GM19238 (cell line): ENCODE measurements around the gene TYRP1.
"Not testable (repeated sequence)": the region's sequence is repeated elsewhere in the genome, so short reads cannot be mapped to it uniquely, and the experiment has no call there.

ENCODE experiments used
- DNase-seq: peaks from one replicate; pipeline ENCODE4 v3.0.0; 2011; ENCODE audit warnings: low spot score; ENCODE audit not compliant: insufficient read length

The TYRP1 gene, protein sequence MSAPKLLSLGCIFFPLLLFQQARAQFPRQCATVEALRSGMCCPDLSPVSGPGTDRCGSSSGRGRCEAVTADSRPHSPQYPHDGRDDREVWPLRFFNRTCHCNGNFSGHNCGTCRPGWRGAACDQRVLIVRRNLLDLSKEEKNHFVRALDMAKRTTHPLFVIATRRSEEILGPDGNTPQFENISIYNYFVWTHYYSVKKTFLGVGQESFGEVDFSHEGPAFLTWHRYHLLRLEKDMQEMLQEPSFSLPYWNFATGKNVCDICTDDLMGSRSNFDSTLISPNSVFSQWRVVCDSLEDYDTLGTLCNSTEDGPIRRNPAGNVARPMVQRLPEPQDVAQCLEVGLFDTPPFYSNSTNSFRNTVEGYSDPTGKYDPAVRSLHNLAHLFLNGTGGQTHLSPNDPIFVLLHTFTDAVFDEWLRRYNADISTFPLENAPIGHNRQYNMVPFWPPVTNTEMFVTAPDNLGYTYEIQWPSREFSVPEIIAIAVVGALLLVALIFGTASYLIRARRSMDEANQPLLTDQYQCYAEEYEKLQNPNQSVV

DNA sequence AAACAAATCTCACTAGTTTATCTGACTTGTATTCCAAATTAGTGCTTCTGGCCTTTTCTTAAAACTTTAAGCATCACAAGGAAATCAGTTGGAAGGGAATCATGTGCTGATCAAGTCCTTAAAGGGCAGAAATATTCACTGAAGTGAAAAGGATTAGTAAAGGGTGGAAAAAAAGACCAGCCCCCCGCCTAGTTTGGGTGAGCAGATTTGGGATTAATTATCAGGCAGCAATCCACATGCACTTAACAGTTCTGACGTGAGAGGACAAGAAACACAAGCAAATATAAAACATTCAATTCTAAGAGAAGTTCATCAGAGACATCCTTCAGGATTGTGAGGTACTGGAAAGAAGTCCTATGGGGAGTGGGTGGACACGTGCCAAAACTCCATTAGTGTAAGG lies at the start of gene TYRP1:
TYRP1 (plus strand) TSS at position 245 of the 400 bp plus-strand sequence. CDS start 612 bp downstream, outside the sequence.
- DNase-seq: no peak

DNA sequence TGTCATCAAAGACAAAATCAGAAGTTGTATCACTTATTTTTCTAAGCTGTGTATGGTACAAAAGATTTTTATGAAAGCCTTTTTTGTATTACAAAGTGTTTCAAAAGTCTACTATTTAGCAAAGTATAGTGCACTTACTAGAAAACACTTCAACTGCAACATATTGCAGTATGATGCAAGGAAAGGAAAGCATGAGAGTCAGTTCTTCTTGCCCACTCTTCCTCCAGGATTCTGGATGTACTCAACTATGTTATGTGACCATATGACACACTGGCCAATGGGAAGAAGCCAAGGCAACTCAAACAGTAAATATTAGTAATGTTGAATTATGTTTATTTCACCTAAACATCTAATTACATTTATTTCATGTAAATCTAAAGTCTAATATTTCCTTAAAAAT lies 49.5 kb upstream of the TYRP1 start:
- DNase-seq: no peak

DNA sequence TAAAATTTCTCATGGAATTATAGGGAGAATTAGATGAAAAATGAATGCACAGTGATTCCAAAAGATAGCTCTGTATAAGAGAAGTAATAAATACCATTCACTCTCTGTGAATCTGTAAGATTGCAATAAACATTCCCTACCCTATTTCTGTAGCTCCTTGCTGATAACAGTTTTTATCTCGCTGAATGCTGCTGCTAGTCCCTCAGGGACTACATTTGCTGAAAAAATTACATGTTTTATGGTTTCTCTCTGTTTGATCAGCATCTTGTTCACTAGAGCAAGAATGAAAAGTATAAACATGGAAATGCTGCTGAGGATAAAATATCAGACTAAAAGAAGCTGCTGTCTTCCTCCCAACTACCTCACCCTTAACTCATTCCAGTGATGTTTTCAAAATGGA lies 44.3 kb upstream of the TYRP1 start:
- DNase-seq: no peak

DNA sequence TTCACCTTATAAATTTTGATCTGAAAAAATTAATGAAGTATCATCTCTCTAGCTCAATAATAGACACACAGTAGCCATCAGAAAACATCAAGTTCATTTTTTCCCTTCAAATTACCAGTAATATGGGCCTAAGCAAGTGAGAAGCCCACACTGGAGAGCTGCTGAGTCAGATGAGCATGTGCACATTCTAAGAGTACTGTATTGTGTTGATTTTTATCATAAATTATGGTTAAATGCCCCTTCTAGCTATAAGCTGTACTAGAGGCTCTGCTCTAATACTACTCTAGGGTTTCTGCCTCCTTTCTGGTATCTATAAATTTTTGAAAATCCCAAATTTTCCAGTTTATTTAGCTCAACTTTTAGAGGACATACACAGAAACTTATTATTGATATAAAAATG lies 42.1 kb upstream of the TYRP1 start:
- no peak for DNase-seq

DNA sequence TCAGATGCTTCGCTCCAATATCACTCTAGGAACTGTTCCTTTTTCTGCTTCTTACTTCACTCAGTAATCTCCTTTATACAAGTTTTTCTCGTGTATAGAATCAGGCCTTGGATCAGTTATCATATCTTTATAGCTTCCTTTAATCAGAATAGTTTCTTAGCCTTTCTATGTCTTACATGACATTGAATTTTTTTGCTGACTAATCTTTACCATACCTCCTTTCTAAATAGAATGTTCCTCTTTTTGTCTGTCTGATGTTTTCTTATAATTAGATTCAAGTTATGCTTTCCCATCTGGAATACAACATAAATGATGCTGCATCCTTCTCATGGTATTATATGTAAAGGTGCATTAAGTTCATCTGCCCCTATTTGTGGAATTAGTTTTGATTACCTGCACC lies 40.2 kb upstream of the TYRP1 start:
- DNase-seq: no peak

DNA sequence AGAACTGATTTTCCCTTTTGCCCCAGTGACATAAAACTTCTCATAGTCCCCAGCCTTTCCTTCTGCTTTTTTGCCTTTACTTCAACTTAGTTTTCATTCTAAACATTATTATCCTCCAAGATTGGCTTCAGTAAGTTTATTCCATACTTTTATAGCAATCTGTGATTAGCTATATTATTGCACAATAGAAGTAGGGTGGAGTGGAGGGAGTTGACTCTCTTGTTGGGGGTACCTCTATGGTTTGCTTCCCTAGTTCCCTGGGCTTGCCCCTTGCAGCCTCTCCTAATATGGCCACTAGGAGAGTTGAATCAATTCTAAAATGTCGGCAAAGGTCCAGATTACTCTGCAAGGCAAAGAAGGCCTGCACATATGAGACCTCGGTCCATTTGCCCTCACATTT lies 36.4 kb upstream of the TYRP1 start:
- DNase-seq: no peak

DNA sequence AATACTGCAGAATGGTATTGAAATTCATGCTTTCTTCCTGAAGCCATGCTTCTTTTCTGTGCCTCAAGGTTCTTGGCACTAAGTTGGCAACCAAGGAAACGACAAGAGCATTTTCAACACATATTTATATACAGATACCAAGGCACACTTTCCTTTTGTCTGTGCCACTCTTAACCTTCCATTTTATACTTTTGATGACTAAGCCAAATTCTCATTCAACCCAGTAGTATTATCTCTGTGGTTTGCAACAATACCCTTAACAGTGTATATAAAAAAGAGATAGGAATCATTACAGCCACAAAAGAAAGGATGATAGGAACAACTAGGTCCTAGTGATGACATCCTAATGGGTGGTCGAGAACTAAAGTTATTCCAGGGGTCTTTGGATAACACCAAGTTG lies 36.0 kb upstream of the TYRP1 start:
- DNase-seq: no peak

DNA sequence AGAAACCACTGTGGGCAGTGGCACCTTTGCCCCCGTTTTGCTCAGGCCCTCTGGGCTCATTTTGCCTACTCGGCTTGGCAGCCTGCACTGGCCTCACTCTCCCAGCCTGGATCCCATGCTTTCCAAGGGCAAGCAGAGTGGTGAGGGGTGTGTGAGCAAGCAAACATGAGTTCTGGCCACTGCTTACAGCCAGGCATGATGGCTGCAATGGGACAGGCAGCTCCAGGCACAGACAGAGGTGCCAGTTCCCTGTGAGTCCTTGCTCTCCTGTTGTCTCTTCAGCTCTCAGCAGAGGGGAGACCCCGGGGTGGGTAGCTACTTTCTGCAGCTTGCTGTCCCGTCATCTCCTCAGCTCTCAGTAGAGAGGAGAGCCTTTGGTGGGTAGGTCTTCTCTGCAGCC lies 35.2 kb upstream of the TYRP1 start:
- no peak for DNase-seq

DNA sequence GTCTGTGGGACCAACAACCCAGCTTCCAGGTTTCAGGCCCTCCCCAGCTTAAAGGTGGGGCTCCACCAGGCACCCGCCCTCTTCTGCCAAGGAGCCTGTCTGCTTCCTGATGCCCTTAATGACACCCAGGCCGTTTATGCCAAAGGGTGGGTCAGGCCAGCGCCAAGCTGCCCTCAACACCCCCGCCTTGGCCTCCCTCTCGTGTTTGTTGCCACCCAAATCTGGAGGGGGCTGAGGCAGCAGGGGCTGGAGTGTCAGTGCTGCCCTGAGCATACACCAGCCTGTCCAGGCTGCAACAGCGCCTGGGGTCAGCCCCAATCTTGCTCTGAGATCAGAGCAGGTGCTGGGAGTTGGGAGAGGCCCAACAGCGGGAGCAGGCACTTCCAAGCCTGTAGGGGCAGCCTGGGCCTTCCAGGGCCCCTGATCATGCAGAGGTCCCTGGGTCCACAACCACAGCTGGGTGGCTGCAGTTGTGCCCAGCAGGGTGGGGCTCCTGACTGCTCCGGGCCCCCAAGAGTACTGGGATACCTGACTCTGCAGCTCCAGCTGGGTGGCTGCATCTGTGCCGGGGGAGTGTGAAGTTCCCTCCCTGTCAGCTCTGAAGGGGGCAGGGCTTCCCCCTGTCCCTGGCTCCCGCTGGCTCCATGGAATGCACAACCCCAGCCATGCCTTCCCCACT lies 34.5 kb upstream of the TYRP1 start:
- no peak for DNase-seq

DNA sequence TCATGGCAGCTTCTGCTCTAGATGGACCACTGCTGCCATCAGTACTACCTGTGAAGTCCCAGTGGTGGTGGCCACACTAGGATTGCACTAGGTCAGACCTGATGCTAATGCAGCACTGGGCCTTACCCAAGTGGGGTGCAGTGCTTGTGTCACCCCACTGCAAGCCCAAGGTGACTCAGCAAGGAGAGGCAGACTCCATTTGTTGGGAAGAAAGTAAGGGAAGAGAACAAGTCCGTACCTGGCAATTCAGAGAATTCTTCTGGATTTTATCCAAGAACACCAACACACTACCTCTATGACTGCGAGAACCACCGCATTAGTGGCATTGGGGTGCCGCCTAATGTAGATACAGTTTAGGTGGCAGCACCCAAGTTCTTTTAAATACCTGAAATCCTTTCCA lies 34.0 kb upstream of the TYRP1 start:
- no peak for DNase-seq

DNA sequence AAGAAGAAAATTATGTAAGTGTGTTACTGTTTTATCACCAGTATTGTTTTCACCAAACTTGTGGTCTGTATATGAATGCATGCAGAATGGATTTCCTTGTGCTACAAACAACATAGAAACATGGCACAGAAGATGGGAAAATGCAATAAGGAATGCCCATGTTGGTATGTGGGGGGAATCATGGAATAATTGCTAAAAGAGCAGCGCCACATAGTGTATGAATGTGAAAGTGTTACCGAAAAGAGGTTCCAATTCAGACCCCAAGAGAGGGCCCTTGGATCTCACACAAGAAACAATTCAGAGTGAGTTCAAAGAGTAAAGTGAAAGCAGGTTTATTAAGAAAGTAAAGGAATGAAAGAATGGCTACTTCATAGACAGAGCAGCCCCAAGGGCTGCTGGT lies 26.4 kb upstream of the TYRP1 start:
- no peak for DNase-seq

DNA sequence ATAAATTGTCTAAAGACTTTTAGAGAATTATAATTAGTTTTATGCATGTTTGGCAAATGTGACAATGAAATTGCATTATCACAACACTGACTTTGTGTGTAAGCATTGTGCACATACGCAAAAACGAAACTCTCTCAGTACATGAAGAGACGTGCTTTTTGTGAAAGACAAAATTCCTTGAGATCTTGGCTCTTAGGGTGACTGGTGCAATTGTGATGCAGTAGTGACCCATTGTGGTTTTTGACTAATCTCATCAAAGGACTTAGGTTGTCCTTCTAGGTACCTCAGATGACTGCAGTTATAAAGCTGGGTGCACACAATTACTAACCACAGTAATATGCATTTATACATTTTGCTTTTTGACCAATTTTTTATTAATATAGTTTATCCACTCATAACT lies 25.3 kb upstream of the TYRP1 start:
- DNase-seq: no peak

DNA sequence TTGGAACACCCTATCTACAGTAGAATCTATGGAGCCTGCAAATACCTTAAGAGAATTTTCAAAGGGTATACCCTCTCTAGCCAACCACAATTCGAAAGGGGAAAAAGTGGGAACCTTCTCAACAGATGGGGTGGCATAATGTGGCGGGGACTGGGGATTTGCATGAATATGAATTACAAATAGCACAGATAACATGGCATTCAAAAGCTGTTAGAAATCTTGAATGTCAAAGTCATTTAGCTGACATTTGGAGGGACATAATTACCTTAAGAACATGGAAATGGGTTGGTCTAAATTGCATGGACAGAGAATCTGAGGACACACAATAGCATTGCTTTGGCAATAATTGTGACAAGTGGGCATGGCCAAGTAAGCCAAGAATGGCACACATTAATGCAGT lies 23.2 kb upstream of the TYRP1 start:
- DNase-seq: no peak

DNA sequence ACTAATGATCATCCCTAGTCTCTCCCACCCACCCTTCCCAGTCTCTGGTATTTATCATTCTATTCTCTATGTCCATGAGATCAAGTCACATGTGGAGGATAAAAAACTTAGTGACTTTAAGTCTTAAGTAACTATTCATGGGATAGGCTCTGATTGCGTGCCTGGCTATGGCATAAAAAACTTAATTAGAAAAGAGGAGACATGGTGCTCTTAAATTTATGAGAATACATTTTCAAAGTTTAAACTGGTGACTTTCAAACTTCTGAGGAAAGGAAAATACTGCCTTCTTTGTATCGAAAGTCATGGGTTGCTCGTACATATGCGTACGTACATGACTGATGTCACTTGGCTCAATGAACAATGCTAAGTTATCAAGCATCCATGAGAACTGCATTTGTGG lies 18.2 kb upstream of the TYRP1 start:
- no peak for DNase-seq

DNA sequence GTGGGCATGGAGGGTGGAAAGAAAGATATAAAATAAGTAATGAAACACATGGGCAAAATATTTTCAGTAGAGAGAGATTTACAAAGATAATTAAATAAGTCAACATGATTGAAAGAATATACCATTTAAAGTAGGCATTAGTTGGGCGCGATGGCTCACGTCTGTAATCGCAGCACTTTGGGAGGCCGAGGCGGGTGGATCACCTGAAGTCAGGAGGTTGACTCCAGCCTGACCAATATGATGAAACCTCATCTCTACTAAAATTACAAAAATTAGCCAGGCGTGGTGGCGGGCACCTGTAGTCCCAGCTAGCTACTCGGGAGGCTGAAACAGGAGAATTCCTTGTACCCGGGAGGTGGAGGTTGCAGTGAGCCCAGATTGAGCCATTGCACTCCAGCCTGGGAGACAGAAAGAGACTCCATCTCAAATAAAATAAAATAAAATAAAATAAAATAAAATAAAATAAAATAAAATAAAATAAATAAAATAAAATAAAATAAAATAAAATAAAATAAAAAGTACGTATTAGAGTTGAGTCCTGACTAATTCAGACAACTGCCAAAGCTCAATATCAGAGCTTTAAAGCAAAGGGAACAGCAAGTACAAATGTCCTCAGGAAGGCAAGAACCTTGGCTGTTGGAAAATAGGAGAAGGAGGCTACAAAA lies 15.6 kb upstream of the TYRP1 start:
- DNase-seq: not testable (repeated sequence)

DNA sequence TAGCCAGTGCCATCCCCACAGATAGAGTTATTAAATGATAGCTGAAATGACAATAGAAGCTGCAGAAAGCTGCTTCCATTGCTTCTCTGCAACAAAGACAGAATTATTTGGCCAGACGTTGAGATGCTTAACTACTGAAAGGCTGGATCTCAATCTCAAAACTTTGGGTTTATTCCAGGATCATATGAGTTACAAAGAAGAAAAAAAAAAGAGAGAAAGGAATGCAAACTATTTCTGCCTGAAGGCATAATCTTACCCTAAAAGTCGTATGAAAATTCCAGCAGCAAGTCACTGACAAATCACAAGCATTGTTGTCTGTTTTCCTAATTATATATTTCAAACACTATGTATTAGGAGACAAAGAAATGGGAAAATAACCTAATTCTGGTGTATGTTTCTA lies 12.8 kb upstream of the TYRP1 start:
- no peak for DNase-seq

DNA sequence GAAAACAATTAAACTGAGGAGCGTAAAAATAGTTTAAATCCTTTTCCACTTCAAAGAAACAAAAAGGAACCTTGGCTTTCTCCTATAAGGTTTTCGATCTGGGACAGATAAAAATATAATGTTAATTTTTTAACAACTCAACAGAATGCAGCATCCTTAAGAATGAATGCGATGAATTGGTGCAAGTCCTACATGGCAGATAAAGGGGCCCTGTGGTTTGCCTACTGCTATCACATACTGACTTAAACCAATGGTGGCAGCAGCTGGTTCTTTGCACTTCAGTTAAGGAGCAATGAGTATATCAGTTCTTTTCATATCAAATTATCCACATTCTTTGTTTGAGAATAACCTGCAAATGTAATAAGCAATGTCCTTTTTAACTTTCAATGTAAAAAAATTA lies 12.4 kb upstream of the TYRP1 start:
- no peak for DNase-seq

DNA sequence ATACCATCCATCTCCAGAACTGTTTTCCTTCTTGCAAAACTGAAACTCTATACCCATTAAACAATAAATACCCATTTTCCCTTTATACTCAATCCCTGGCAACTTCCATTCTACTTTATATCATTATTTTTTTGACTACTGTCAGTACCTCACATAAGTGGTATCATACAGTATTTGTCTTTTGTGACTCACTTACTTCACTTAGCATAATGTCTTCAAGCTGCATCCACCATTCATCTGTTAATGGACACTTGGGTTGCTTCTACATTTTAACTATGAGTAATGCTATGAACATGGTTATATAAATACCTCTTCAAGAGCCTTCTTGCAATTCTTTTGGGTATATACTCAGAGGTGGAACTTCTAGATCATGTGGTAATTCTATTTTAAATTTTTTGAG lies 11.6 kb upstream of the TYRP1 start:
- no peak for DNase-seq

DNA sequence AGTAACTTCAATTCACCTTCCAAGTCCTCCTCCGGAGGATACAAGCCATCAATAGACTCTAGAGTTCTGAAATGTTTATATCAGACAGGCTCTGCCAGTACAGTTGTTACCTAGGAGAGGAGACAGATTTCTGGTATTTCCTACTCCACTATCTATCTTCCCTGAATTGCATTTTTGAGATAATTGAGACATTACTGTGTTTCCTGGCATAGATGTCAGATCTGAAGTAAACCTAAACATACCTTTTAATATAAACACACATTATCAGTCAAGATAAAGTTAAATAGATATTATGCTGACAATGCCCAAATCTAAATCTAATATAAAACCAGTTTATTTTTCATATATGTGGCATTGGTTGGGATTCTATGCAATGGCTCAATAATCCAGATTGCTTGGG lies 8.2 kb upstream of the TYRP1 start:
- no peak for DNase-seq

DNA sequence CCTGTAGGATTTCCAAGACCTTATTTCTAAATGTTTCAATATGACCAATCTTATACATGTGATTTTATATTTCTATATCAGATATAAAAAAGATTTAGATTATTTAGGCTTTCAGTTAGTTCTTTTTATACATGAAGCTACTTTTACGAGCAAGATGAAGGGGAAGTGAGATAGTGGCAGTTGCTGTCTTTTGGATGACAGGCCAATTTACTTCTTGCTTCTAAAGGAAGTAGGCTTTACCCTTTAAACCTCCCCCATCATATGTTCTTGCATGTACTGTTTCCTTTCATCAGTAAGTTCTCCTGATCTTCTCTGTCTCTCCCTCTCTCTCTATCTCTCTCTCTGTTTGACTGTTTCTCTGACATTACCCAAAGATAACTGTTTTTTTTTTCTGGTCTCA lies 4.0 kb upstream of the TYRP1 start:
- no peak for DNase-seq

DNA sequence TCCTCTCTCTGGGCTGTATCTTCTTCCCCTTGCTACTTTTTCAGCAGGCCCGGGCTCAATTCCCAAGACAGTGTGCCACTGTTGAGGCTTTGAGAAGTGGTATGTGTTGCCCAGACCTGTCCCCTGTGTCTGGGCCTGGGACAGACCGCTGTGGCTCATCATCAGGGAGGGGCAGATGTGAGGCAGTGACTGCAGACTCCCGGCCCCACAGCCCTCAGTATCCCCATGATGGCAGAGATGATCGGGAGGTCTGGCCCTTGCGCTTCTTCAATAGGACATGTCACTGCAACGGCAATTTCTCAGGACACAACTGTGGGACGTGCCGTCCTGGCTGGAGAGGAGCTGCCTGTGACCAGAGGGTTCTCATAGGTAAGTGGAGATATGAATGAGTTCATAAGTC lies 828 bp downstream of the TYRP1 start:
- no peak for DNase-seq

DNA sequence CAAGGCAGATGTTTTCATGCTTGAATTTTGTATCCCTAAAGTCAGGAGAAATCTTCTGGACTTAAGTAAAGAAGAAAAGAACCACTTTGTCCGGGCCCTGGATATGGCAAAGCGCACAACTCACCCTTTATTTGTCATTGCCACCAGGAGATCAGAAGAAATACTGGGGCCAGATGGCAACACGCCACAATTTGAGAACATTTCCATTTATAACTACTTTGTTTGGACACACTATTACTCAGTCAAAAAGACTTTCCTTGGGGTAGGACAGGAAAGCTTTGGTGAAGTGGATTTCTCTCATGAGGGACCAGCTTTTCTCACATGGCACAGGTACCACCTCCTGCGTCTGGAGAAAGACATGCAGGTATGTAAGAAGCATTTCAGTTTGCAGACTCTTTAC lies 2.3 kb downstream of the TYRP1 start:
- no peak for DNase-seq
